Globus pallidus (tissue), 1 donor: ENCODE measurements around the gene ADGRG6.
"Not testable (repeated sequence)": the region's sequence is repeated elsewhere in the genome, so short reads cannot be mapped to it uniquely, and the experiment has no call there.

Experiments used
- DNase-seq: peaks from one replicate; pipeline ENCODE4 v3.0.0-alpha.2; 2015; ENCODE audit warnings: low spot score

Gene ADGRG6

GRCh38 chr6:142411145-142411544 lies 109.3 kb downstream of the ADGRG6 start:
- DNase-seq = no peak

- no peak for DNase-seq
Observed at GRCh38 chr6:142412241-142412640, 110.4 kb downstream of the ADGRG6 start.

GRCh38 chr6:142412658-142413057 lies 110.9 kb downstream of the ADGRG6 start:
- DNase-seq = no peak

DNA sequence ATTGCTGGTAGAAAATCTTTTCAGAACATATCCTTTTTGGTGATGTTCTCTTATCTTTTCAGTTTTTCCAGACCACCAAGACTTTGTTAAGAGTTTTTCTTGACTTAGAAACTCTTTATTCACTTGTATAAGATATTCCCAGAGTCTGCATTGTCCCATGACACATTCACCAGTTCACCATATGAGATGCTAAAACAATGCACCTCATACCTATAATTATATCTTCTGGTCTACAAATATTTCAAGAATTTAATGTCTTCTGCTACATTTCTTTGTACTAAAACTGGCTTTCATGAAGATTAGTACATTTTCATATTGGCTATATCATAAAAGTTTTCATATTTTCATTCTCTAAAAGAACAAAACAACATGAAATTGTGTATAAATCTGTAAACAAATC lies 111.3 kb downstream of the ADGRG6 start:
- no peak for DNase-seq

GRCh38 chr6:142414462-142415250 lies 112.8 kb downstream of the ADGRG6 start:
- no peak for DNase-seq

DNA sequence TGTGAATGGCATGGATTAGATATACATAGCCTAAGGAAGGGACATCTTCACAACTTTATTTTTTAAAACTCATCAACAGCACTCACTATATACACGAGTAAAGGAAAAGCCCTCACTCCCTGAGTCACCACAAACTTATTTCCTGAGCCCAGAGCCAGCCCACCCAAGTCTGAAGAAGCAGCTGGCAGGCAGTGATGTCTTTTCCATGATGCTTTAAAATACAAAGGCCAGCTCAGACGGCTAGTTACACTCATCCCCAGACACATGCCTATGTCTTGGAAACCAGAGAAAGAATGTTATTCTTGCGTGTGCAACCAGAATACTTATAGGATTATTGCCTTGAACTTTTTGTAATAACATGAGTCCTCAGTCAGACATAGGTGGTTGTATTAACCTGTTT lies 114.4 kb downstream of the ADGRG6 start:
- no peak for DNase-seq

GRCh38 chr6:142416686-142417085 lies 114.9 kb downstream of the ADGRG6 start:
- no peak for DNase-seq

- DNase-seq = no peak
Observed at GRCh38 chr6:142417331-142417750, 115.5 kb downstream of the ADGRG6 start.

- DNase-seq = no peak
Observed at GRCh38 chr6:142419071-142419470, 117.3 kb downstream of the ADGRG6 start.

DNA sequence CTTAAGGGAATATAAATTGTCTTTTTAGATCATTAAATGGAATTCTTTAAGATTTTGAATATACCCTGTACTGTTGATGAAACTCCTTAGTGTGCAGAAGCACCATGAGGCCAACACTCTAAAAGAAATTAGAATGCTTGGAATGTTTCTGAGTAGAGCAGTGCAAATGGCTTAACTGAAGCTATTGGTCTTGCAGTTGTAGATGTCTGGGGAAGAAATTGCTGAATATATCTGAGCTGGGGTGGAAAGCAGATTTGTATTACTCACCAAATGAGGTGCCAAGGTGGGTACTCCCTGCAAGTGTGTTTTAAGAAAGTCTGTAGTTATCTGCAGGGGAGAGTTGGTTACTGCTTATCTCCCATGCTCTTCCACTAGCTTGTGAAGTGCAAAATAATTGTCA lies 119.0 kb downstream of the ADGRG6 start:
- DNase-seq = no peak

- no peak for DNase-seq
Observed at GRCh38 chr6:142421285-142422117, 119.7 kb downstream of the ADGRG6 start.

DNA sequence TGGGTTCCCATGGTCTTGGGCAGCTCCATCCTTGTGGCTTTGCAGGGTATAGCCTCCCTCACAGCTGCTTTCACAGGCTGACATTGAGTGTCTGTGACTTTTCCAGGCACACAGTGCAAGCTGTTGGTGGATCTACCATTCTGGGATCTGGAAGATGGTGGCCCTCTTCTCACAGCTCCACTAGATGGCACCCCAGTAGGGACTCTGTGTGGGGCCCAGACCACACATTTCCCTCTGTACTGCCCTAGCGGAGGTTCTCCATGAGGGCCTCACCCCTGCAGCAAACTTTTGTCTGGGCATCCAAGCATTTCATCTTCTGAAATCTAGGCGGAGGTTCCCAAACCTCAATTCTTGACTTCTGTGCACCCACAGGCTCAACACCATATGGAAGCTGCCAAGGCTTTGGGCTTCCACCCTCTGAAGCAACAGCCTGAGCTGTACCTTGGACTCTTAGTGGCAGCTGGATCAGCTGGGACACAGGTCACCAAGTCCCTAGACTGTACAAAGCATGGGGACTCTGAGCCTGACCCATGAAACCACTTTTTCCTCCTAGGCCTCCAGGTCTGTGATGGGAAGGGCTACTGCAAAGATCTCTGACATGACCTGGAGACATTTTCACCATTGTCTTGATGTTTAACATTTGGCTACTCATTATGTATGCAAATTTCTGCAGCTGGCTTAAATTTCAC lies 124.8 kb downstream of the ADGRG6 start:
- not testable (repeated sequence) for DNase-seq

GRCh38 chr6:142428468-142428867 lies 126.7 kb downstream of the ADGRG6 start:
- DNase-seq = not testable (repeated sequence)

- no peak for DNase-seq
Observed at GRCh38 chr6:142429195-142429594, 127.4 kb downstream of the ADGRG6 start.

GRCh38 chr6:142433419-142433818 lies 131.6 kb downstream of the ADGRG6 start:
- DNase-seq = no peak

GRCh38 chr6:142438898-142439297 lies 137.1 kb downstream of the ADGRG6 start:
- no peak for DNase-seq

GRCh38 chr6:142440600-142441293 lies 138.9 kb downstream of the ADGRG6 start:
- DNase-seq = no peak

- DNase-seq = no peak
Observed at GRCh38 chr6:142441716-142442115, 139.9 kb downstream of the ADGRG6 start.

GRCh38 chr6:142443102-142443501 lies 141.3 kb downstream of the ADGRG6 start:
- no peak for DNase-seq

GRCh38 chr6:142443532-142443931 lies 141.7 kb downstream of the ADGRG6 start:
- no peak for DNase-seq

DNA sequence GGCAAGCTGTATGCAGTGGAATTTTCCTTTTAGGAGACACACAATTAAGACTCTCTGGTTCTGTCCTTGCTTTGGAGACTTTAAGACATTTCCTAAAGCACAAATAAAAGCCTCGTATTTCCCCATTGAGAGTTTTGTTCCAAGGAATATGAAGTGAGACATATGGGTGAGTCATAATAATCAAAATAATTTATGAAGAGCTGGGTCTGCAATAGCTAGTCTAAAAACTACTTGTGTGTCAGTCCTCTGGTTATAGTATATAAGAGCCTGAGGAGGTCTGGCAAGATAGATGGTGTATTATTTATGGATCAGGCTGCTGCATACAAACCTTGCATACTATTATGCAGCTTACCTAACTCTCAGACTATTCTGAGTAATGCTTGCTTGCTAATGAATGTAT lies 142.6 kb downstream of the ADGRG6 start:
- DNase-seq = no peak

DNA sequence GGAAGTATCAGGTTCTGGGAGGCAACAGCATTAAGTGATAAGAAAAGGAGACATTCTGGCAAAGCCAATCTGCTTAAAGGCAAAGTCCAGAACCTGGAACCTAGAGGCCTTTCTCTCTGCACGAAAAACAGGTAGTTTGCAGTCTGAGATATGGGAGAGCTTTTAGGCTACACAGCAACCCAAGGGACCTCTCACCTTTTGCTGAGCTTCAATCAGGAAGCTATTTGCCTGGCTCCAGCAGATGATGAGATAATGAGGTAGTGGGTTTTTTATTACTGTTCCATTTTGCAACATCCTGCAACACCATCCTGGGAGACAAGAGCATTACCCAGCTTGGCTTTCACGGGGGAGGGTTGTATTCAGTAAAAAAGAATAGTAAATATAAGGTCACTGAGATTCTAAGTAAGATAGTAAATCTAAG lies 143.1 kb downstream of the ADGRG6 start:
- no peak for DNase-seq
